ENCODE results near the gene WBP4. TPM values are rescaled to one million over a fixed set of nuclear protein-coding genes. Genes with fewer than 3 reads are reported as not detected.

WBP4 gene
- total and polyA plus RNA-seq, 2 of the 13 experiments (the other 11 are each of a cell fraction or from before 2014, with no cell fraction given) = 6.7 to 11.7 TPM

- TF ChIP-seq SYNCRIP (IDR thresholded peaks at IDR 0.05; ENCODE audit: insufficient read depth, low read depth, low read length) (no peak), ZNF263 (CRISPR knock-in tag; IDR thresholded peaks at IDR 0.05) (no peak), AGO2 (optimal IDR thresholded peaks at IDR 0.05; ENCODE audit: low read depth, low read length) (peak; percentile 74), ZNF572 (CRISPR knock-in tag; IDR thresholded peaks at IDR 0.05) (0 out of 2 replicates have a peak, but pooled peaks have one; percentile 26), SKIL (CRISPR knock-in tag; IDR thresholded peaks at IDR 0.05; ENCODE audit: borderline replicate concordance) (peak; percentile 78; the same call in 1 of the 2 replicates), TMF1 (CRISPR knock-in tag; IDR thresholded peaks at IDR 0.05; ENCODE audit: low read depth) (no peak), ZBTB3 (CRISPR knock-in tag; IDR thresholded peaks at IDR 0.05; ENCODE audit: borderline replicate concordance, low read depth) (0 out of 2 replicates have a peak, but pooled peaks have one; percentile 33), STAG1 (CRISPR knock-in tag; IDR thresholded peaks at IDR 0.05) (peak; percentile 2; the same call in 1 of the 2 replicates), ZNF121 (CRISPR knock-in tag; IDR thresholded peaks at IDR 0.05) (no peak), TFAP4 (IDR thresholded peaks at IDR 0.05; ENCODE audit: borderline replicate concordance, low read depth) (no peak), ZNF513 (CRISPR knock-in tag; conservative IDR thresholded peaks at IDR 0.05) (no peak), KLF12 (CRISPR knock-in tag; IDR thresholded peaks at IDR 0.05; ENCODE audit: borderline replicate concordance) (no peak), RAD51 (IDR thresholded peaks at IDR 0.05; ENCODE audit: borderline replicate concordance) (no peak), MED1 (CRISPR knock-in tag; IDR thresholded peaks at IDR 0.05) (peak; percentile 70)
- TF ChIP-seq, protein P1, sequence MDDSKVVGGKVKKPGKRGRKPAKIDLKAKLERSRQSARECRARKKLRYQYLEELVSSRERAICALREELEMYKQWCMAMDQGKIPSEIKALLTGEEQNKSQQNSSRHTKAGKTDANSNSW (CRISPR knock-in tag; IDR thresholded peaks at IDR 0.05; ENCODE audit: borderline replicate concordance) = no peak
- TF ChIP-seq, protein P2, sequence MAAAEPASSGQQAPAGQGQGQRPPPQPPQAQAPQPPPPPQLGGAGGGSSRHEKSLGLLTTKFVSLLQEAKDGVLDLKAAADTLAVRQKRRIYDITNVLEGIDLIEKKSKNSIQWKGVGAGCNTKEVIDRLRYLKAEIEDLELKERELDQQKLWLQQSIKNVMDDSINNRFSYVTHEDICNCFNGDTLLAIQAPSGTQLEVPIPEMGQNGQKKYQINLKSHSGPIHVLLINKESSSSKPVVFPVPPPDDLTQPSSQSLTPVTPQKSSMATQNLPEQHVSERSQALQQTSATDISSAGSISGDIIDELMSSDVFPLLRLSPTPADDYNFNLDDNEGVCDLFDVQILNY (CRISPR knock-in tag; conservative IDR thresholded peaks at IDR 0.05) = no peak
- TF ChIP-seq, protein P3, sequence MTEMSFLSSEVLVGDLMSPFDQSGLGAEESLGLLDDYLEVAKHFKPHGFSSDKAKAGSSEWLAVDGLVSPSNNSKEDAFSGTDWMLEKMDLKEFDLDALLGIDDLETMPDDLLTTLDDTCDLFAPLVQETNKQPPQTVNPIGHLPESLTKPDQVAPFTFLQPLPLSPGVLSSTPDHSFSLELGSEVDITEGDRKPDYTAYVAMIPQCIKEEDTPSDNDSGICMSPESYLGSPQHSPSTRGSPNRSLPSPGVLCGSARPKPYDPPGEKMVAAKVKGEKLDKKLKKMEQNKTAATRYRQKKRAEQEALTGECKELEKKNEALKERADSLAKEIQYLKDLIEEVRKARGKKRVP (CRISPR knock-in tag; IDR thresholded peaks at IDR 0.05) = peak in 1 of 2 experiments; percentile 72; a peak in 2 of 4 replicates
Observed at GRCh38 chr13:41060082-41060723, 1.1 kb upstream of the WBP4 start (continued).

Data from HepG2 (cell line).